ENCODE measurements around the gene SUSD3.

SUSD3 gene

GRCh38 chr9:93053781-93054331 is 4.6 kb upstream of the SUSD3 start:
- DNase-seq, result no peak

GRCh38 chr9:93054758-93055704 is 3.5 kb upstream of the SUSD3 start:
- no peak for DNase-seq

- no peak for DNase-seq
Measured at GRCh38 chr9:93057042-93057702, 1.3 kb upstream of the SUSD3 start.

GRCh38 chr9:93057703-93058354 is 672 bp upstream of the SUSD3 start:
- DNase-seq, result no peak

- no peak for DNase-seq
Measured at GRCh38 chr9:93059011-93059714, 662 bp downstream of the SUSD3 start.

- DNase-seq, result no peak
Measured at GRCh38 chr9:93059715-93060578, 1.4 kb downstream of the SUSD3 start.

- no peak for DNase-seq
Measured at GRCh38 chr9:93060746-93061259, 2.3 kb downstream of the SUSD3 start.

- no peak for DNase-seq
Measured at GRCh38 chr9:93061260-93061751, 2.8 kb downstream of the SUSD3 start.

GRCh38 chr9:93061791-93062763 is 3.6 kb downstream of the SUSD3 start:
- no peak for DNase-seq

GRCh38 chr9:93064392-93065134 is 6.1 kb downstream of the SUSD3 start:
- peak; percentile 16 for DNase-seq

GRCh38 chr9:93065135-93065720 is 6.7 kb downstream of the SUSD3 start:
- no peak for DNase-seq

GRCh38 chr9:93066978-93067603 is 8.6 kb downstream of the SUSD3 start:
- DNase-seq, result no peak

- no peak for DNase-seq
Measured at GRCh38 chr9:93068956-93069355, 10.5 kb downstream of the SUSD3 start.

GRCh38 chr9:93071464-93071863 is 13.0 kb downstream of the SUSD3 start:
- DNase-seq, result peak; percentile 35

GRCh38 chr9:93072383-93072795 is 13.9 kb downstream of the SUSD3 start:
- DNase-seq, result peak; percentile 27

GRCh38 chr9:93076101-93076791 is 17.7 kb downstream of the SUSD3 start:
- no peak for DNase-seq

- no peak for DNase-seq
Measured at GRCh38 chr9:93076792-93077128, 18.3 kb downstream of the SUSD3 start.

GRCh38 chr9:93077367-93077766 is 18.9 kb downstream of the SUSD3 start:
- DNase-seq, result no peak

Measured in NCI-H2029 treated with DMSO at 0.1 percent for 48 hours (cell line).